ENCODE data around the gene CIDEB. TPM values are rescaled to one million over a fixed set of nuclear protein-coding genes. Genes with fewer than 3 reads are reported as not detected.

CIDEB gene
- total RNA-seq, 6 donors from 2014 or later: 9.4 to 14.8 (median 12.8) TPM

GRCh38 chr14:24312736-24313507, 5.1 kb upstream of the CIDEB start:
- DNase-seq (peak in 1 of 2 donors; percentile 81), ATAC-seq (ENCODE audit: low FRiP score in 2 of 2) (peak in 1 of 2 donors; percentile 18)
- Histone ChIP-seq H3K27ac (peak overlapping the region; percentile 79 to 93 (median 91)), H3K27me3 (no peaks in the 10 kb centered on the region), H3K36me3 (peaks cover 0 to 5% (median 1%) of the 10 kb centered on the region in 4 donors), H3K4me1 (peaks cover 80 to 99% (median 92%) of the 10 kb centered on the region in 4 donors), H3K9me3 (no peaks in the 10 kb centered on the region), H3K4me3 (no peak overlapping the region)
- peak in 1 of 4 donors; percentile 21 for TF ChIP-seq POLR2A (IDR thresholded peaks at IDR 0.05)
- no peak for TF ChIP-seq CTCF (IDR thresholded peaks at IDR 0.05)
- peak in 1 of 4 donors; percentile 45 for TF ChIP-seq EP300 (IDR thresholded peaks at IDR 0.05)
- TF ChIP-seq POLR2AphosphoS5 (IDR thresholded peaks at IDR 0.05): peak; percentile 75 to 79
- WGBS, 2 donors: 37 to 50% methylated on average over 9 of the region's 9 CpGs

- peak; percentile 3 to 5 for ATAC-seq (ENCODE audit: low FRiP score in 2 of 2)
- 89 to 100% methylated on average over 1 of the region's 1 CpG for WGBS, 2 donors
- peaks cover 79 to 94% (median 86%) of the 10 kb centered on the region in 4 donors for H3K4me1 ChIP-seq
Measured at GRCh38 chr14:24311837-24312615, 4.2 kb upstream of the CIDEB start.

GRCh38 chr14:24310646-24311604, 3.1 kb upstream of the CIDEB start, which contains the start of gene LTB4R:
TSS of gene LTB4R (plus strand) at chr14:24311502. CDS start at chr14:24315652, 4,150 bp downstream.
- peak within 1 kb of the TSS; percentile 29 to 58 (median 51) for H3K4me3 ChIP-seq
- peak; percentile 76 to 85 for ATAC-seq (ENCODE audit: low FRiP score in 2 of 2)
- H3K9me3 ChIP-seq: no peaks in the 10 kb centered on the region
- peak; percentile 40 to 50 for TF ChIP-seq POLR2AphosphoS5 (IDR thresholded peaks at IDR 0.05)
- TF ChIP-seq CTCF (IDR thresholded peaks at IDR 0.05): peak; percentile 21 to 89 (median 76)
- no peak for TF ChIP-seq EP300 (IDR thresholded peaks at IDR 0.05)
- TF ChIP-seq POLR2A (IDR thresholded peaks at IDR 0.05): peak in 1 of 4 donors; percentile 67
- H3K27ac ChIP-seq: peak within 1 kb of the TSS; percentile 79 to 93 (median 91)
- peaks cover 68 to 83% (median 76%) of the 10 kb centered on the region in 4 donors for H3K4me1 ChIP-seq
- H3K27me3 ChIP-seq: no peaks in the 10 kb centered on the region
- WGBS, 2 donors: 1 to 50% methylated on average over 4 to 25 of the region's 99 CpGs
- peaks cover 0 to 22% (median 15%) of the 10 kb centered on the region in 4 donors for H3K36me3 ChIP-seq
- DNase-seq: peak; percentile 83 to 95

More at GRCh38 chr14:24311837-24312615, 4.2 kb upstream of the CIDEB start:
- TF ChIP-seq POLR2A (IDR thresholded peaks at IDR 0.05): no peak
- peak in 1 of 6 experiments; percentile 13 for TF ChIP-seq CTCF (IDR thresholded peaks at IDR 0.05)
- TF ChIP-seq EP300 (IDR thresholded peaks at IDR 0.05): no peak
- peak in 1 of 2 donors; percentile 64 for TF ChIP-seq POLR2AphosphoS5 (IDR thresholded peaks at IDR 0.05)
- Histone ChIP-seq H3K27ac (peak overlapping the region; percentile 79 to 93 (median 91)), H3K27me3 (no peaks in the 10 kb centered on the region), H3K4me3 (peak overlapping the region; percentile 29 to 58 (median 51)), H3K9me3 (no peaks in the 10 kb centered on the region), H3K36me3 (peaks cover 0 to 11% (median 7%) of the 10 kb centered on the region in 4 donors)
- DNase-seq: no peak

GRCh38 chr14:24310265-24310645, 2.5 kb upstream of the CIDEB start:
- ATAC-seq (ENCODE audit: low FRiP score in 2 of 2): no peak
- peaks cover 4 to 29% (median 22%) of the 10 kb centered on the region in 4 donors for H3K36me3 ChIP-seq
- peak overlapping the region; percentile 79 to 93 (median 91) for H3K27ac ChIP-seq
- no peaks in the 10 kb centered on the region for H3K9me3 ChIP-seq
- peak overlapping the region; percentile 29 to 58 (median 51) for H3K4me3 ChIP-seq
- peaks cover 61 to 76% (median 70%) of the 10 kb centered on the region in 4 donors for H3K4me1 ChIP-seq
- no peak for DNase-seq
- H3K27me3 ChIP-seq: no peaks in the 10 kb centered on the region
- TF ChIP-seq CTCF (IDR thresholded peaks at IDR 0.05): no peak
- TF ChIP-seq POLR2A (IDR thresholded peaks at IDR 0.05): no peak
- no peak for TF ChIP-seq EP300 (IDR thresholded peaks at IDR 0.05)
- TF ChIP-seq POLR2AphosphoS5 (IDR thresholded peaks at IDR 0.05): no peak
- WGBS, 2 donors: 30 to 65% methylated on average over 1 to 5 of the region's 5 CpGs
